Prostate gland (tissue), 2 donors: ENCODE data around the gene RAD51B.

Source experiments
- CTCF ChIP-seq, 4 experiments: fragments of 200-600 bp in 2 of 4; fragments of 450-650 bp in 2 of 4; sonication (generic) in 2 of 4; IDR thresholded peaks; 1 replicate in 3 of 4; 2 replicates in 1 of 4; pipeline ENCODE4 v1.5.1; 2016 to 2019; ENCODE audit warnings: antibody characterized with exemption in 4 of 4, mild to moderate bottlenecking in 2 of 4, moderate library complexity in 2 of 4
- POLR2A ChIP-seq: fragments of 450-650 bp; IDR thresholded peaks from one replicate; pipeline ENCODE4 v1.6.1; 2016; ENCODE audit warnings: antibody characterized with exemption, mild to moderate bottlenecking
- POLR2AphosphoS5 ChIP-seq: sonication (generic); formaldehyde crosslinking; IDR thresholded peaks from one replicate; pipeline ENCODE4 v1.6.1; 2017; ENCODE audit warnings: antibody characterized with exemption

GRCh38 chr14:68530443-68530842 lies 710.9 kb downstream of the RAD51B start:
- TF ChIP-seq CTCF (IDR thresholded peaks at IDR 0.05) (no peak), POLR2A (no peak), POLR2AphosphoS5 (no peak)
